ENCODE data around the gene PSMB4. TPM values are rescaled to one million over a fixed set of nuclear protein-coding genes. Genes with fewer than 3 reads are reported as not detected.
"Not testable (repeated sequence)": the region's sequence is repeated elsewhere in the genome, so short reads cannot be mapped to it uniquely, and the experiment has no call there.

The PSMB4 gene
- total RNA-seq, 1 donor from 2014 or later: 396 TPM

- intact Hi-C loops (cut with micrococcal nuclease): no loop called here
Measured at GRCh38 chr1:151386002-151386401, 13.4 kb upstream of the PSMB4 start.

GRCh38 chr1:151390221-151391078 lies 8.9 kb upstream of the PSMB4 start:
- intact Hi-C loops (cut with micrococcal nuclease): not testable (repeated sequence)

DNA sequence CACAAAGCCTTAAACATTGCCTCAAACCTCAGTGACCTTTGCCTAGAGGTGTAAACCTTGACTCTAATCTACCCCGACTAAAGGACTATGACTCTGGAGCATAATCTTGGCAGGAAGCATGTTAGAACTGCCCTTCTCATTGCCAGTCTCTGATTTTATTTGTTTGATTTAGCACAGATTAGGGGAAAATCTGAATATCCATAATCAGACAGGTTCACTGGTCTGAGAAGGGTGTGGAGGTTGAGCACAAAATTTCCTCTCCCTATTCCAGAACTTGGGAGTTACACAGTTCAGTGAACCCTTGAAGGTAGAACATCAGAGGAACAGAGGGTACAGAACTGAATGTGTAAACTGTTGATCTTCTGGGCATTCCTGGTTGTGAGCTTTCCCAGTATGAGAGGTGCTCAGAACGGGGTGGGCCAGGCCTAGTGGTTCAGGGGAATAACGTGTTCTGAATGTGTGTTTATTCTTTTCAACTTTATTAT lies 8.3 kb upstream of the PSMB4 start:
- intact Hi-C loops (cut with micrococcal nuclease): no loop called here

- intact Hi-C loops (cut with micrococcal nuclease): no loop called here
Measured at GRCh38 chr1:151393583-151393982, 5.8 kb upstream of the PSMB4 start.

- intact Hi-C loops (cut with micrococcal nuclease): not testable (repeated sequence)
Measured at GRCh38 chr1:151396265-151396664, 3.1 kb upstream of the PSMB4 start.

- intact Hi-C loops (cut with micrococcal nuclease): no loop called here
Measured at GRCh38 chr1:151401125-151401788, 1.9 kb downstream of the PSMB4 start.

GRCh38 chr1:151401860-151402259 lies 2.5 kb downstream of the PSMB4 start:
- intact Hi-C loops (cut with micrococcal nuclease): no loop called here

GRCh38 chr1:151402764-151403163 lies 3.4 kb downstream of the PSMB4 start:
- intact Hi-C loops (cut with micrococcal nuclease): no loop called here

DNA sequence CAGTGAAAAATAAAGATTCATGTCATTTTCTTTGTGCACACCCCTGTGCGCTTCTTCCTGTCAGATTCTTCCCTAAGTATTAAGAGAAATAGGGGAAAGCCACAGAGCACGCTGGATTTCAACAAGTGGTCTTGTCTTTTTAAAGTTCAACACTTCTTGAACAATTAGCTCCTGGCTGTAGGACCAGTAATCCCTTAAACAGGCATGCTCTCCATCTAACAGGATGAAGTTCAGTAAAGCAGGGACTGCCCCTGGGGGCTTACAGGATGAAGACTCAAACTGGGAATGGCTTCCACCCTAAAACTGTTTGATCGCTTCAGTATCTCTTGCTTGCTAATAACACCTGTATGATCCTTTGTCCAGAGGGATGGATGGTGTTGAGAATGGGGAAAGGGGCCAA lies 4.2 kb downstream of the PSMB4 start:
- intact Hi-C loops (cut with micrococcal nuclease): no loop called here

GRCh38 chr1:151405187-151405951 lies 6.0 kb downstream of the PSMB4 start:
- intact Hi-C loops (cut with micrococcal nuclease): no loop called here

DNA sequence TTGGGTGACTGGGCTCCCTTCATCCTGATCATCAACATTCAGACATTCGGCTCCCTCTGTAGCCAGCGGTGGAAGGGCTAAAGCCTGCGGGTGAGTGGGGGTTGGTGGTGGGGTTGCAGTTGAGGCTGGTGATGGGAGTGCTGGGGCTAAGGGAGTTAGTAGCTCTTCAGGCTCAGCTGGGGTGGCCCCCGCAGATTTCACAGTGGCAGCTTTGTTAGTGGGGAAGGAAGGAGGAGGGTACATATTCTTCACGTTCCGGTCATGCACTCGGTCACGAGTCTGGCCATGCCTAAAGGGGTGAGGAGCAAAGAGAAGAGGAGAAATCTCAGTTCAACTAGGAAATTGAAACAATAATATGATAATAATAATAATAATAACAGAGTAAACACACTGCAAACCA lies 6.8 kb downstream of the PSMB4 start:
- intact Hi-C loops (cut with micrococcal nuclease): no loop called here

DNA sequence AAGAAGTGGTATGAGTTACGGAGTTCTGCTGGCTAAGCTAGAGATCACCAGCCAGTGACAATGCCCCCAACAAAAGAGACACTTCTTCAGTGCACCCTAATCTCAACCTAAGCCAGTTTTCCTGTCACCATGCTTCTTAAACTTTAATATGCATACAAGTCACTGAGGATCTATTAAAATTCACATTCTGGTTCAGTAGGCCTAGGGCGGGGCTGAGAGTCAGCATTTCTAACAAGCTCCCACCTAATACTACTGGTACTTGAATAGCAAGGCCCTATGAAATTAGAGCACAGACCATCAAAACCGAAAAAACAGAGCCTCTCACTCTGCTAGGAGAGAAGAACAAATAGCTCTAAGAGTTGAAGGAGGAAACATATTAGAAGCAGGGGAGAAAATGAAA lies 7.9 kb downstream of the PSMB4 start:
- intact Hi-C loops (cut with micrococcal nuclease): no loop called here

DNA sequence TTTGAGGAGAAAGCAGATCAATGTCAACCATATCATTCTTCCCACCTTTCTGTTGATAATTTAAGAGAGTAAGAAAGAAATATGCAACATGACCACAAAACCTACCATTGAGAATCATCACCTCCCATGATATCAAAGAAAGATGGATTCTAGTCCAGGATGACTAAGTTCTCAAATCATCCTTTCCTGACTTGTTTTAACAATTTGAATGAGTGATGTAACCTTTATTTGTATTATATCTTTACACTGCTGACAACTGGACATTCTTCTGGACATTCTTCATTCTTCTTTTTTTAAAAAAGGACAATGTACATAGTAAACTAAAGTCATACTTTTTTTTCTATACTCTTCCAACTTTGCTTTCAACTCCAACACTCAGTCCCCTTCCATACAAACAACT lies 9.5 kb downstream of the PSMB4 start:
- intact Hi-C loops (cut with micrococcal nuclease): no loop called here

GRCh38 chr1:151411884-151412283 lies 12.5 kb downstream of the PSMB4 start:
- intact Hi-C loops (cut with micrococcal nuclease): no loop called here

DNA sequence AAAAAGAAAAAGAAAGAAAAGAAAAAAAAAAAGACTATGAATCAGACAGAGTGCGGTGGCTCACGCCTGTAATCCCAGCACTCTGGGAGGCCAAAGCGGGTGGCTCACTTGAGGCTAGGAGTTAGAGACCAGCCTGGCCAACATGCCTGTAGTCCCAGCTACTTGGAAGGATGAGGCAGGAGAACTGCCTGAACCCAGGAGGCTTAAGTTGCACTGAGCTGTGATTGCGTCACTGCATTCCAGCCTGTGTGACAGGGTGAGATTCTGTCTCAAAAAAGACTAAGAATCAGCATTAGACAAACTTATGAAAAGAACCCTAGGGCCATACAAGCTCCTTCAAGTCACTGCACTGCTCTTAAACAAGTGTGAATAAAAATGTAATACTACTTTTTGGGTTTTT lies 16.9 kb downstream of the PSMB4 start:
- intact Hi-C loops (cut with micrococcal nuclease): no loop called here

DNA sequence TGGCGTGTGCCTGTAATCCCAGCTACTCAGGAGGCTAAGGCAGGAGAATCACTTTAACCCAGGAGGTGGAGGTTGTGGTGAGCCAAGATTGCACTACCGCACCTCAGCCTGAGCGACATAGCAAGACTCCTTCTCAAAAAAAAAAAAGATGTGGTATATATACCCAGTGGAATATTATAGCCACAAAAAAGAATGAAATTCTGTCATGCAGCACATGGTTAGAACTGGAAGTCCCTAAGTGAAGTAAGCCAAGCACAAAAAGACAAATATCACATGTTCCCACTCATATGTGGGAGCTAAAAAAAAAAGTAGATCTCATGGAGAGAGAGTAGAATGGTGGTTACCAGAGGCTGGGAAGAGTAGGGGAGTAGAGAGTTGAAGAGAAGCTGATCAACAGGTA lies 18.7 kb downstream of the PSMB4 start:
- intact Hi-C loops (cut with micrococcal nuclease): no loop called here

DNA sequence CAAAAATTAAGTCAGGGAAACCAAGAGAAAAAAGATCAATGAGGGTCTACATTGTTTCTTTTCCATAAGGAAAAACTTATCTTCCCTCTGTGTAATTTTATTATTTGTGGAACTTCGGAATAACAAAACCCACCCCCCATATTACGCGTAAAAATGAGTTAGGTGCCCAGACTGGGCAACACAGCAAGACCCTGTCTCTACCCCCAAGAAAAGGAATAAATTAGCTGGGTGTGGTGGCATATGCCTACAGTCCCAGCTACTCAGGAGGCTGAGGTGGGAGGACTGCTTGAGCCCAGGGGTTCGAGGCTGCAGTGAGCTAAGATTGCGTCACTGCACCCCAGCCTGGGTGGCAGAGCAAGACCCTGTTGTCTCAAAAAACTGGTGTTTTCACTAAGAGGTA lies 20.4 kb downstream of the PSMB4 start:
- intact Hi-C loops (cut with micrococcal nuclease): loop anchor here (2.0 kb wide), 1 partner anchor 21 kb away; no protein-coding TSS in a partner anchor

DNA sequence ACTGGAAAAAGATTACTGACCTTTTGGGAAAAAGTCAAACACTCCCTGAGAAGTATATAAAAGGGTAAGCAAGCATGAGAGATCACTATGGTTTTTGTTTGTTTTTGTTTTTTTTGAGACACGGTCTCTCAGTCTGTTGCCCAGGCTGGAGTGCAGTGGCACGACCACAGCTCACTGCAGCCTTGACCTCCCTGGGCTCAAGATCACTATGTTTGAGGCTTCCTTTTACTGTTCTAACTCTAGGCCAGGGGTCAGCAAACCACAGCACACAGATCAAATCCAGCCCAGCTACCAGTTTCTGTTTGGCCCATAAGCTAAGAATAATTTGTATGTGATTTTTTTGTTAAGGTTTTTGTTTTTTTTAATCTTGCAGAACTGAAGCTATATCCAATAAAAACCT lies 25.7 kb downstream of the PSMB4 start:
- intact Hi-C loops (cut with micrococcal nuclease): no loop called here

DNA sequence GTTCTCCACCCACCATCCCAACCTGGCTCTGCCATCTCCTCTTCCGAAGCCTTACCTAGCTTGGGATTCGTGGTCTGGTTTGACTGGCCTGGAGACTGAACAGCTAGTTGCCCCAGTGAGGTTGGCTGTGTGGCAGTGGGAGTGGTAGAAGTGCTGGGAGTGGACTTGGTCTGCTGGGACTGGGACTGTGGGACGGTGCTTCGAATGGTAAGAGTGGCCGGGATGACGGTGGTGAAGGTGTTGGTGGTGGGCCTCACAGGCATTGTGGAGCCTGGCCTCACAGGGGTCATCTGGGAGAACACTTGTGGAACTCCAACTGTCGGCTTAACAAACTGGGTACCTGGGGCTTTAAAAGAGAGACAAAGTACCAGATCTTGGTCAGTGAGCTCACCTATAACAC lies 28.7 kb downstream of the PSMB4 start:
- intact Hi-C loops (cut with micrococcal nuclease): no loop called here

GRCh38 chr1:151433827-151434226 lies 34.5 kb downstream of the PSMB4 start:
- intact Hi-C loops (cut with micrococcal nuclease): not testable (repeated sequence)

DNA sequence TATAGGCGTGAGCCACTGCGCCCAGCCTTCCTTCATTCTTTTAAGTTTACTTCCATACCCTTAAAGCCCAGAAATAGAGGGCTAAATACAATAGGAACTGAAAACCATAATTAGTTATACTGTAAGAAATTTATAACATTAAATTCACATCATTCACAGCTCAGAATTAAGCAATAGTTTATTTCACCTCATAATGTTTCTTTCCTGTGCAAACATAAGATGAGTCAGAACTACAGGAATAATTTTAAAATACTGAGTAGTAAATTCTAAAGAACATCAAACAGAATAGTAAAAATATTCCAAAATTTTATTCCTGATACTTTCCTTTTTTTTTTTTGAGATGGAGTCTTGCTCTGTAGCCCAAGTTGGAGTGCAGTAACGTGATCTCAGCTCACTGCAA lies 35.8 kb downstream of the PSMB4 start:
- intact Hi-C loops (cut with micrococcal nuclease): no loop called here

GRCh38 chr1:151436985-151437384 lies 37.6 kb downstream of the PSMB4 start:
- intact Hi-C loops (cut with micrococcal nuclease): no loop called here

All from T-helper 1 cell treated with Interleukin-12 subunit alpha and Interleukin-12 subunit beta and Interleukin-4 antibody, amounts not matched to agents 30 ng/mL and 1 ng/mL, for 36 hours (primary cell).